22Rv1 (cell line): ENCODE measurements around the gene RBMS3.

ENCODE experiments used
- ZFX ChIP-seq: fragments of 450-650 bp; IDR thresholded peaks from 2 replicates; pipeline ENCODE4 v1.6.1; 2017; ENCODE audit warnings: antibody characterized with exemption, borderline replicate concordance
- TF ChIP-seq, protein P1 (sequence below): fragments of 450-650 bp; IDR thresholded peaks from 2 replicates; pipeline ENCODE4 v1.5.1; 2017; ENCODE audit warnings: mild to moderate bottlenecking

DNA sequence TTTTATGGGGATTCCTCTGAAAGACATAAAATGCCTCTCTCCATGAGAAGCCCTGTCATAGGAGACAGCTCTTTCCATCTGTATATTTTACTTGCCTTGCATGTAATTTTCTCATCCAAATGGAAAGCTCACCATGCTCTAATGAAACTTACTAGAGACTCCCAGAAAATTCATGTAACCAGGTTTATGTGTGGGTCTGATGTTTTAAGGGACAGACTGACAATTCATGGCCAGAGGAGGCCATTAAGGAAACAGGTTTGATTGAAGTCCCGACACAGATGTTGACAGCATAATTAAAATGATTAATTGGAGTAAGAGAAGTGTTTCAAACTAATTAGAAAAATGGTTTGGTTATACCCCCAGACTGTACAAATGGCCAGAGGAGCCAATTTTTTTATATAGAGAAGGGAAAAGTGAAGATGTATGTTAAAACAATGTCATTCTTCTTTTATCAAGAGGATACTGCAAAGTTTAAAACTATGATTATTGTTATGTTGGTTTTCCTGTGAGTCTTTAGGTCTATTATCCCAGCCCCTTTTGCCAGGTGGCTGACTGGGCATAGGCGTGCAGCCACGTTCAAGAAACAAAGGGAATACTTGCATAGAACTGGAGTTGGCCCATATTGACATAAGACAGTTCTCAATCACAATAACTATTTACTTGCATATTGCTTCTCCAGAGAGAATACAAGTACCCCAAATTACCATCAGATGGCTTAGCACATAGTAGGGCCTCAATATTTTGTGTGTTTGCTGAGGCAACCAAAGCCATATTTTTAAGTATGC, 64.8 kb downstream of the RBMS3 start:
- TF ChIP-seq, protein P1, sequence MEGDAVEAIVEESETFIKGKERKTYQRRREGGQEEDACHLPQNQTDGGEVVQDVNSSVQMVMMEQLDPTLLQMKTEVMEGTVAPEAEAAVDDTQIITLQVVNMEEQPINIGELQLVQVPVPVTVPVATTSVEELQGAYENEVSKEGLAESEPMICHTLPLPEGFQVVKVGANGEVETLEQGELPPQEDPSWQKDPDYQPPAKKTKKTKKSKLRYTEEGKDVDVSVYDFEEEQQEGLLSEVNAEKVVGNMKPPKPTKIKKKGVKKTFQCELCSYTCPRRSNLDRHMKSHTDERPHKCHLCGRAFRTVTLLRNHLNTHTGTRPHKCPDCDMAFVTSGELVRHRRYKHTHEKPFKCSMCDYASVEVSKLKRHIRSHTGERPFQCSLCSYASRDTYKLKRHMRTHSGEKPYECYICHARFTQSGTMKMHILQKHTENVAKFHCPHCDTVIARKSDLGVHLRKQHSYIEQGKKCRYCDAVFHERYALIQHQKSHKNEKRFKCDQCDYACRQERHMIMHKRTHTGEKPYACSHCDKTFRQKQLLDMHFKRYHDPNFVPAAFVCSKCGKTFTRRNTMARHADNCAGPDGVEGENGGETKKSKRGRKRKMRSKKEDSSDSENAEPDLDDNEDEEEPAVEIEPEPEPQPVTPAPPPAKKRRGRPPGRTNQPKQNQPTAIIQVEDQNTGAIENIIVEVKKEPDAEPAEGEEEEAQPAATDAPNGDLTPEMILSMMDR: no peak
- TF ChIP-seq ZFX: no peak
